A673 (cell line): ENCODE results near the gene PTCH2.

Source experiments
- EZH2 ChIP-seq: fragments of 200-600 bp; sonication (generic); IDR thresholded peaks from 2 replicates; pipeline ENCODE4 v1.6.1; 2017; ENCODE audit warnings: borderline replicate concordance, low read depth, mild to moderate bottlenecking, mixed read lengths, antibody characterized with exemption, low read length; ENCODE audit not compliant: poor library complexity, severe bottlenecking
- TF ChIP-seq, protein P1 (sequence below): fragments of 300-800, 200-600 bp; sonication (generic); conservative IDR thresholded peaks from 2 replicates; pipeline ENCODE4 v1.5.1; 2017; ENCODE audit warnings: low read depth, mild to moderate bottlenecking, antibody characterized with exemption, low read length, moderate library complexity, mixed read lengths

DNA sequence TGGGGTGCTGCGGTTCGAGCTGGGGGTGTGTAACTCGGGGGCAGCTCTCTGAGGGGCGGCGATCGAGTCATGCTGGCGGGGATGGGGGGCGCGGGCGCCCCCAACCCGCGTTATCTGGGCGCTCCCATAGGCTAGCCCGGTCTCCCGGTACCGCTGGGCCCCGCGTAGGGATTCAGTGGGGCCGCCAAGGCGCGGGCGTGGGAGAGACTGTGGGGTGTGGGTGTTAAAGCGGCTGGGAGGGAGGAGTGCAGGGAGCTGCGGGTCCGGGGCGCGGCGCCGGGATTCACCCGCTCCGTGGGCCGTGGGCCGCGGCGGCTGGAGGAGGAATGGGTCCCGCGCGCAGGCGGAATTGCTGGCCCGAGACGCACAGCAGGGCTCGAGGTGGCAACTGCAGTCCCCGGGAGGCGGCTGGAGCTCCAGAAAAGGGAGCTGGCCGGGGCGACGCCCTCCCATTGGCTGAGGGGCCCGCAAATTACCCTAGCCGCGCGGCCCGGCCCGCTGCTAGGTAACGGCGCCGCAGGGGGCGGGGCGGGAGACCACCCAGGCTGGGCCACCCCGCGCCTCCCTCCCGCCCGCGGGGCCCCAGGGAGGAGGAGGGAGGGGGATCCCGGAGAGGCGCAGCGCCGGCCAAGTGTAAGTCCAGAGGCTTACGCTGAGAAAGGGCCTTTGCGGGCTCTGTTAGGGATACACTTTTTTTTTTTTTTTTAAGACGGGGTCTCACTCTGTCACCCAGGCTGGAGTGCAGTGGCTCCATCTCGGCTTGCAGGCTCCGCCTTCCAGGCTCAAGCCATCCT lies at the start of gene PTCH2:
- no peak for TF ChIP-seq EZH2
- TF ChIP-seq, protein P1, sequence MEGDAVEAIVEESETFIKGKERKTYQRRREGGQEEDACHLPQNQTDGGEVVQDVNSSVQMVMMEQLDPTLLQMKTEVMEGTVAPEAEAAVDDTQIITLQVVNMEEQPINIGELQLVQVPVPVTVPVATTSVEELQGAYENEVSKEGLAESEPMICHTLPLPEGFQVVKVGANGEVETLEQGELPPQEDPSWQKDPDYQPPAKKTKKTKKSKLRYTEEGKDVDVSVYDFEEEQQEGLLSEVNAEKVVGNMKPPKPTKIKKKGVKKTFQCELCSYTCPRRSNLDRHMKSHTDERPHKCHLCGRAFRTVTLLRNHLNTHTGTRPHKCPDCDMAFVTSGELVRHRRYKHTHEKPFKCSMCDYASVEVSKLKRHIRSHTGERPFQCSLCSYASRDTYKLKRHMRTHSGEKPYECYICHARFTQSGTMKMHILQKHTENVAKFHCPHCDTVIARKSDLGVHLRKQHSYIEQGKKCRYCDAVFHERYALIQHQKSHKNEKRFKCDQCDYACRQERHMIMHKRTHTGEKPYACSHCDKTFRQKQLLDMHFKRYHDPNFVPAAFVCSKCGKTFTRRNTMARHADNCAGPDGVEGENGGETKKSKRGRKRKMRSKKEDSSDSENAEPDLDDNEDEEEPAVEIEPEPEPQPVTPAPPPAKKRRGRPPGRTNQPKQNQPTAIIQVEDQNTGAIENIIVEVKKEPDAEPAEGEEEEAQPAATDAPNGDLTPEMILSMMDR: no peak
